Choroid plexus epithelial cell (primary cell): ENCODE data around the gene GALK2.
"Not testable (repeated sequence)": the region's sequence is repeated elsewhere in the genome, so short reads cannot be mapped to it uniquely, and the experiment has no call there.

Experiments used
- DNase-seq: peaks from one replicate; pipeline ENCODE4 v3.0.0-alpha.2; 2010; ENCODE audit warnings: low read depth
- H3K4me3 ChIP-seq: 2 replicates; pipeline ENCODE4 v1.5.1; 2011; ENCODE audit warnings: low read depth, mild to moderate bottlenecking, control low read depth, low read length, moderate library complexity
- TF ChIP-seq, protein P1 (sequence below): conservative IDR thresholded peaks from 2 replicates; pipeline ENCODE4 v1.5.1; 2011; ENCODE audit warnings: low read depth, mild to moderate bottlenecking, control low read depth, inconsistent platforms, low read length, moderate library complexity

Gene GALK2

DNA sequence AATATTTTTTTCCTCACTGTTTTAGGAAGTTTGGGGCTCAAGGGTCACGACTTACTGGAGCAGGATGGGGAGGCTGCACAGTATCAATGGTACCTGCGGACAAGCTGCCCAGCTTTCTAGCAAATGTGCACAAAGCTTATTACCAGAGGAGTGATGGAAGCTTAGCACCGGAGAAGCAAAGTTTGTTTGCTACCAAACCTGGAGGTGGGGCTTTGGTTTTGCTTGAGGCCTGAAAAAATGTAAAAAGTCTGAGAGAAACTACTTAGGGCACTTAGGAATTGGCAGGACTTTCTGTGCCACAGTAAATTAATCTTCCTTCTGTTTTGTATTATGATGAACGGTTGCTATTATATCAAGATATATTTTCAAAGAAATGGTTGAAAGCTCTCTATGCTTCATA is 157.9 kb downstream of the GALK2 start:
- TF ChIP-seq, protein P1, sequence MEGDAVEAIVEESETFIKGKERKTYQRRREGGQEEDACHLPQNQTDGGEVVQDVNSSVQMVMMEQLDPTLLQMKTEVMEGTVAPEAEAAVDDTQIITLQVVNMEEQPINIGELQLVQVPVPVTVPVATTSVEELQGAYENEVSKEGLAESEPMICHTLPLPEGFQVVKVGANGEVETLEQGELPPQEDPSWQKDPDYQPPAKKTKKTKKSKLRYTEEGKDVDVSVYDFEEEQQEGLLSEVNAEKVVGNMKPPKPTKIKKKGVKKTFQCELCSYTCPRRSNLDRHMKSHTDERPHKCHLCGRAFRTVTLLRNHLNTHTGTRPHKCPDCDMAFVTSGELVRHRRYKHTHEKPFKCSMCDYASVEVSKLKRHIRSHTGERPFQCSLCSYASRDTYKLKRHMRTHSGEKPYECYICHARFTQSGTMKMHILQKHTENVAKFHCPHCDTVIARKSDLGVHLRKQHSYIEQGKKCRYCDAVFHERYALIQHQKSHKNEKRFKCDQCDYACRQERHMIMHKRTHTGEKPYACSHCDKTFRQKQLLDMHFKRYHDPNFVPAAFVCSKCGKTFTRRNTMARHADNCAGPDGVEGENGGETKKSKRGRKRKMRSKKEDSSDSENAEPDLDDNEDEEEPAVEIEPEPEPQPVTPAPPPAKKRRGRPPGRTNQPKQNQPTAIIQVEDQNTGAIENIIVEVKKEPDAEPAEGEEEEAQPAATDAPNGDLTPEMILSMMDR: no peak
- no peak overlapping the region for H3K4me3 ChIP-seq
- DNase-seq: no peak

DNA sequence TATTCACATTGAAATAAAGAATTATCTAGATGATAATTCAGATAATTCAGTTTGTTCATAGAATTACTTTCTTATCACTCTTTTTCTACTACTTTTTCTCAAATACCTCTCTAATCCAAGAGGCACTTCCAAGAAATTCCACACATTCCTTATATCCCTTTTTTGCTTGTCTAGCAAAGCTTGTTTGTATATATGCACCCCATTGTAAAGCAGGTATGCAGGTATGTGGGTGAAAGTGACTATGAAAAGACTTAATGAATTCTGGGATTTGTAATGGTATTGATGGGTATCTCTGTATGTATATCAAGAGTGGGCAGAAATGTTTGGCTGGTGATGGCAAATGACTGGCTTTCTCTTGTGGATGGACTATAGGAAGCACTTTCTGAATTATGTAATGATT is 158.9 kb downstream of the GALK2 start:
- DNase-seq: no peak
- H3K4me3 ChIP-seq: no peak overlapping the region
- TF ChIP-seq, protein P1: no peak

DNA sequence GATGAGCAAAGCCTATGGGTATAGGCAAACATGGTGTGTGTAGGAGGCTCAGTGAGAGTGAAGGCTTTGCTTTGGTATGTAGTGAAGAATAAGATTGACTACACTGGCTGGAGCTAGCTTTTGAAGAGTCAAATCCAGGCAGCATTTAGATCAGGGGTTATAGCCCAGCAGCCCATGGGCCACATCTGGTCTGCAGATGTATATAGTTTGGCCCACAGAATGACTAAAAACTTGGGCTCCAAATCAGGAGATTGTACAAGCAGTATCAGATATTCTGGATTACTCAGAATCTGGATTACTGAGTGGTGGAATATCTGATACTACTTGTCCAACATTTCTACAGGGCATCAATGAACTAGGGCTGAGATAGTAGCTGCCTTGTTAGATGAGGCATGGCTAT is 160.1 kb downstream of the GALK2 start:
- TF ChIP-seq, protein P1: no peak
- H3K4me3 ChIP-seq: no peak overlapping the region
- DNase-seq: peak; percentile 8

DNA sequence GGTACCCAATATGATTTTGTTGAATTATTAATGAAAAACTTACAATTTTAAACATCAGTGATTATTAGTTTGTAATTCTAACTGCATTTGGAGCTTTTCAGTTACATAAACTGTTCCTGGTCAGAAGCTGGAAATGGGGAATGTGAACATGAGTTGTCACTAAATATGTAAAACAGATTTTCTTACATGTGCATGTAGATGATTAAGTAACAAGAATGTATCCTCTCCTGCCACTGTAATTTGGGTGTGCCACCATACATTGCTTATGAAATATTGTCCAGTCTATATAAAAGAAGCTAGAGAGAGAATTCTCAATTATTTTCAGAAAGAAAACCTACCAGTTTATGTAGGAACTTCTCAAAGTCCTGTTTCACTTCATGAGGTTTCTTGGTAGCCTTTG is 161.4 kb downstream of the GALK2 start:
- TF ChIP-seq, protein P1: no peak
- H3K4me3 ChIP-seq: no peak overlapping the region
- no peak for DNase-seq

DNA sequence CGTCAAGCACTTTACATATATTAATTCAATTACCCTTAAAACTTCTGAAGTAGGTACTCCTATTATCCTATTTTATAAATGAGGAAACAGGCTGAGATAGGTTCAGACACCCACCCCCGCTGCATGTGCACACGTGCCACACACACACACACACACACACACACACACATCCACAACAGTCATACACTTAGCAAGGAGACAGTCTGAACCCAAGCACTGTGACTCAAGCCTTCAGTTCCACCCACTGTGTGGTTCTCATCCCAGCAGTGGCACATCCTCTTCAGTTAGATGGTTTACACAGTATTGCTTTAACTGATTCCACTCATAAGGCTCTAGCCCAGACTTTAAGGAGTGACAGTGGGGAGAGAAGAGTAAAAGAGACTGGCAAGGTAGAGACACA is 161.9 kb downstream of the GALK2 start:
- H3K4me3 ChIP-seq: no peak overlapping the region
- TF ChIP-seq, protein P1: no peak
- DNase-seq: peak; percentile 25

DNA sequence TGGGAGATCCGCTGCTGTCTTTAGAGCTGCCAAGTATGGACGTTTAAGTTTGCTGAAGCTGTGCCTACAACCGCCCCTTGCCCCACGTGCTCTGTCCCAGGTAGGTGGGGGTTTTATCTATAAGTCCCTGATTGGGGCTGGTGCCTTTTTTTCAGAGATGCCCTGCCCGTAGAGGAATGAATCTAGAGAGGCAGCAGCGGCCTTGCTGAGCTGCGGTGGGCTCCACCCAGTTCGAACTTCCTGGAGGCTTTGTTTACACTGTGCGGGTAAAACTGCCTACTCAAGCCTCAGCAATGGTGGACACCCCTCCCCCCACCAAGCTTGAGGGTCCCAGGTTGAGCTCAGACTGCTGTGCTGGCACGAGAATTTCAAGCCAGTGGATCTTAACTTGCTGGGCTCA is 169.6 kb downstream of the GALK2 start:
- TF ChIP-seq, protein P1: no peak
- H3K4me3 ChIP-seq: no peak overlapping the region
- no peak for DNase-seq

DNA sequence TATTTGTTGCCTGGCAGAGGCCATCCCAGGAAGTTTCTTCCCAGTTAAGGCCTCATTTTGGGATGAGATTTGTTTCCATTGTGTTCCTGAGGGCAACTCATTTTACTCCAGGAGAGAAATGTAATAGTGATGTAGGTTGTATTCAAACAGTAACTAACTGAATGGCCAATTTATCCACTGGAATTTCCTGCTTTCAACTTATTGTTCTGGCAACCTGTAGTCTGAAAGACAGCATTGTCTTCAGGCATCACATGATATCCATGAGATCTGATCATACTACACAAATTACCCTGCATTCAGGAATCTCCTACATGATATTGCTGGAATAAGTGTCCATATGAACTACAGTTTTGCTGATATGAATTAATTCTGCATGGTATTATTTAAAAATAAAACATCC is 173.5 kb downstream of the GALK2 start:
- TF ChIP-seq, protein P1: no peak
- H3K4me3 ChIP-seq: no peak overlapping the region
- DNase-seq: no peak

DNA sequence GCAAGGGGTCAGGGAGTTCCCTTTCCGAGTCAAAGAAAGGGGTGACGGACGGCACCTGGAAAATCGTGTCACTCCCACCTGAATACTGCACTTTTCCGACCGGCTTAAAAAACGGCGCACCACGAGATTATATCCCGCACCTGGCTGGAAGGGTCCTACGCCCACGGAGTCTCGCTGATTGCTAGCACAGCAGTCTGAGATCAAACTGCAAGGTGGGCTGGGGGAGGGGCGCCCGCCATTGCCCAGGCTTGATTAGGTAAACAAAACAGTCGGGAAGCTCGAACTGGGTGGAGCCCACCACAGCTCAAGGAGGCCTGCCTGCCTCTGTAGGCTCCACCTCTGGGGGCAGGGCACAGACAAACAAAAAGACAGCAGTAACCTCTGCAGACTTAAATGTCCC is 184.4 kb downstream of the GALK2 start:
- H3K4me3 ChIP-seq, DNase-seq: not testable (repeated sequence)
